Sigmoid colon (tissue), 7 donors: ENCODE measurements around the gene FAM3C. TPM values are rescaled to one million over a fixed set of nuclear protein-coding genes. Genes with fewer than 3 reads are reported as not detected.
A peak's percentile ranks its signal among the peaks of the same experiment; 100 is the strongest.
"Not testable (repeated sequence)": the region's sequence is repeated elsewhere in the genome, so short reads cannot be mapped to it uniquely, and the experiment has no call there.

Experiments
- DNase-seq: peaks from one replicate; pipeline ENCODE4 v3.0.0-alpha.2; 2019
- H3K27ac ChIP-seq, 4 donors: fragments of 200-600 bp; sonication (generic); one replicate each; pipeline ENCODE4 v1.5.1; 2016 to 2019; ENCODE audit warnings: mild to moderate bottlenecking in 1 of 4
- H3K27me3 ChIP-seq, 3 donors: fragments of 200-600 bp; sonication (generic); one replicate each; pipeline ENCODE4 v1.5.1; 2019; ENCODE audit warnings: mild to moderate bottlenecking in 1 of 3
- H3K36me3 ChIP-seq, 4 donors: fragments of 200-600 bp; sonication (generic); one replicate each; pipeline ENCODE4 v1.5.1; 2016 to 2019
- H3K4me1 ChIP-seq, 4 donors: fragments of 200-600 bp; sonication (generic); one replicate each; pipeline ENCODE4 v1.5.1; 2017 to 2019
- H3K4me3 ChIP-seq, 4 donors: fragments of 200-600 bp; sonication (generic); one replicate each; pipeline ENCODE4 v1.5.1; 2017 to 2019; ENCODE audit warnings: mild to moderate bottlenecking in 2 of 4, moderate library complexity in 1 of 4
- H3K9me3 ChIP-seq, 4 donors: fragments of 200-600 bp in 3 of 4; sonication (generic) in 3 of 4; one replicate each; pipeline versions ENCODE4 v1.5.1 to v1.6.1; 2013 to 2019
- CTCF ChIP-seq, 4 experiments: fragments of 450-650 bp in 3 of 4; fragments of 200-600 bp in 1 of 4; IDR thresholded peaks; one replicate each; pipeline ENCODE4 v1.5.1; 2016 to 2019; ENCODE audit warnings: antibody characterized with exemption in 4 of 4, mild to moderate bottlenecking in 3 of 4, moderate library complexity in 2 of 4
- EP300 ChIP-seq, 4 donors: sonication (generic); formaldehyde crosslinking; IDR thresholded peaks; one replicate each; pipeline ENCODE4 v1.6.1; 2017; ENCODE audit warnings: antibody characterized with exemption in 4 of 4
- POLR2A ChIP-seq, 2 donors: fragments of 450-650 bp; IDR thresholded peaks; one replicate each; pipeline ENCODE4 v1.6.1; 2016; ENCODE audit warnings: antibody characterized with exemption in 2 of 2, mild to moderate bottlenecking in 2 of 2, moderate library complexity in 2 of 2
- POLR2AphosphoS5 ChIP-seq, 4 donors: sonication (generic); formaldehyde crosslinking; IDR thresholded peaks; one replicate each; pipeline ENCODE4 v1.6.1; 2017; ENCODE audit warnings: antibody characterized with exemption in 4 of 4
- WGBS, 2 donors: extraction: QIAGEN DNeasy Blood & Tissue Kit; methylation state at CpG; one replicate each; pipeline ENCODE4 v1.1.7; 2013; 5-methylcytosine and 5-hydroxymethylcytosine counted together
- intact Hi-C: fragments of 100-400 bp; cut with DNase I; formaldehyde crosslinking; loops from one replicate; pipeline ENCODE4 v1.15.1; 2023
- polyA plus RNA-seq, 3 donors: library from polyadenylated mRNA; stranded (reverse); fragments of 200-250 nt; gene quantifications; one replicate each; pipeline ENCODE4 v1.2.3, GENCODE V29; 2013
- total RNA-seq, 4 donors: library from RNA; depleted of rRNA; stranded (reverse); fragments of >200 nt; gene quantifications; one replicate each; pipeline ENCODE4 v1.1.0, GENCODE V29; 2016
- donor health status: healthy with polysubstance abuse.
- donor health status: Bipolar disorder and iron deficiency.
- donor health status: healthy.

FAM3C gene
- total and polyA plus RNA-seq, 7 donors: 9.0 to 58.9 (median 35.2) TPM

GRCh38 chr7:121437470-121437869, 41.4 kb upstream of the FAM3C start:
- Histone ChIP-seq H3K27ac (peak overlapping the region in 3 of 4 donors; percentile 4 to 68 (median 52)), H3K27me3 (no peaks in the 10 kb centered on the region), H3K4me1 (peaks cover 0 to 17% (median 14%) of the 10 kb centered on the region in 4 donors), H3K4me3 (no peak overlapping the region), H3K9me3 (no peaks in the 10 kb centered on the region), H3K36me3 (no peaks in the 10 kb centered on the region)
- DNase-seq: no peak
- TF ChIP-seq EP300 (IDR thresholded peaks at IDR 0.05): no peak
- TF ChIP-seq CTCF (IDR thresholded peaks at IDR 0.05): no peak
- TF ChIP-seq POLR2A (IDR thresholded peaks at IDR 0.05): no peak
- no peak for TF ChIP-seq POLR2AphosphoS5 (IDR thresholded peaks at IDR 0.05)
- WGBS, 2 donors: 90 to 93% methylated on average over 6 of the region's 6 CpGs
- intact Hi-C loops: loop anchor here (5.0 kb wide), 1 partner anchor 50 kb away; no protein-coding TSS in a partner anchor

DNA sequence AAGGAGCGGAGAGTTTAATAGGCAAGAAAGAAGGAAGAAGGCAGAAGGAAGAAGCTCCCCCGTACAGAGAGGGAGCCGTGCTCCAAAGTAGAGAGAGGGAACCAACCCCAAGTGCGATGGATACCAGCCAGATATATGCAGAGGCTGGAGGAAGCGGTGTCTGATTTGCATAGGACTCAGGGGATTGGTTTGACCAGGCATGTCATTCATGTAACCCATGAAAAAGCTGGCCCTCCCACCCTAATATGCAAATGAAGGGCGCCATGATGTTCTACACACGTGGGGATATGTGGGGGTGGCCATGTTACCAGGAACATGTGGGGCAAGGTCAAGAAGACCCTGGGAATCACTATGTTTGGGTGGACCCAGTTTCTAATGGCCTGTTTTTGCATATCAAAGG, 40.6 kb upstream of the FAM3C start:
- Histone ChIP-seq H3K27ac (no peak overlapping the region), H3K36me3 (no peaks in the 10 kb centered on the region), H3K9me3 (no peaks in the 10 kb centered on the region), H3K4me1 (peaks cover 0 to 17% (median 14%) of the 10 kb centered on the region in 4 donors), H3K27me3 (no peaks in the 10 kb centered on the region), H3K4me3 (no peak overlapping the region)
- no peak for DNase-seq
- TF ChIP-seq EP300 (IDR thresholded peaks at IDR 0.05) (no peak), CTCF (IDR thresholded peaks at IDR 0.05) (no peak), POLR2AphosphoS5 (IDR thresholded peaks at IDR 0.05) (no peak), POLR2A (IDR thresholded peaks at IDR 0.05) (no peak)
- 95% methylated on average over 7 of the region's 7 CpGs for WGBS, 2 donors
- intact Hi-C loops: loop anchor here (5.0 kb wide), 1 partner anchor 51 kb away; no protein-coding TSS in a partner anchor

GRCh38 chr7:121436136-121436535, 40.0 kb upstream of the FAM3C start:
- Histone ChIP-seq H3K36me3 (no peaks in the 10 kb centered on the region), H3K4me3 (no peak overlapping the region), H3K4me1 (peaks cover 0 to 17% (median 14%) of the 10 kb centered on the region in 4 donors), H3K27me3 (no peaks in the 10 kb centered on the region), H3K27ac (no peak overlapping the region), H3K9me3 (no peaks in the 10 kb centered on the region)
- WGBS, 2 donors: 90 to 96% methylated on average over 1 of the region's 1 CpG
- TF ChIP-seq CTCF (IDR thresholded peaks at IDR 0.05): no peak
- no peak for TF ChIP-seq EP300 (IDR thresholded peaks at IDR 0.05)
- TF ChIP-seq POLR2A (IDR thresholded peaks at IDR 0.05): no peak
- no peak for TF ChIP-seq POLR2AphosphoS5 (IDR thresholded peaks at IDR 0.05)
- no peak for DNase-seq
- intact Hi-C loops: loop anchor here (5.0 kb wide), 1 partner anchor 51 kb away; no protein-coding TSS in a partner anchor

- Histone ChIP-seq H3K4me3 (no peak overlapping the region), H3K36me3 (no peaks in the 10 kb centered on the region), H3K9me3 (no peaks in the 10 kb centered on the region), H3K27ac (no peak overlapping the region), H3K4me1 (peaks cover 0 to 16% (median 14%) of the 10 kb centered on the region in 4 donors), H3K27me3 (no peaks in the 10 kb centered on the region)
- intact Hi-C loops: no loop called here
- 83 to 90% methylated on average over 2 of the region's 2 CpGs for WGBS, 2 donors
- DNase-seq: no peak
- TF ChIP-seq EP300 (IDR thresholded peaks at IDR 0.05) (no peak), POLR2A (IDR thresholded peaks at IDR 0.05) (no peak), CTCF (IDR thresholded peaks at IDR 0.05) (no peak), POLR2AphosphoS5 (IDR thresholded peaks at IDR 0.05) (no peak)
Measured at GRCh38 chr7:121433775-121434174, 37.7 kb upstream of the FAM3C start.

- H3K4me3 ChIP-seq, H3K27me3 ChIP-seq, DNase-seq, intact Hi-C loops, H3K27ac ChIP-seq, H3K36me3 ChIP-seq, H3K9me3 ChIP-seq, H3K4me1 ChIP-seq: not testable (repeated sequence)
- 84 to 88% methylated on average over 4 of the region's 4 CpGs for WGBS, 2 donors
Measured at GRCh38 chr7:121432486-121432885, 36.4 kb upstream of the FAM3C start.
